NCI-H510A treated with DMSO at 0.1 percent for 48 hours (cell line): ENCODE results near the gene RGS2.

Experiments used
- DNase-seq: peaks from one replicate; lab custom pipeline; 2025; lab: John Stamatoyannopoulos, UW

The RGS2 gene, protein sequence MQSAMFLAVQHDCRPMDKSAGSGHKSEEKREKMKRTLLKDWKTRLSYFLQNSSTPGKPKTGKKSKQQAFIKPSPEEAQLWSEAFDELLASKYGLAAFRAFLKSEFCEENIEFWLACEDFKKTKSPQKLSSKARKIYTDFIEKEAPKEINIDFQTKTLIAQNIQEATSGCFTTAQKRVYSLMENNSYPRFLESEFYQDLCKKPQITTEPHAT

DNA sequence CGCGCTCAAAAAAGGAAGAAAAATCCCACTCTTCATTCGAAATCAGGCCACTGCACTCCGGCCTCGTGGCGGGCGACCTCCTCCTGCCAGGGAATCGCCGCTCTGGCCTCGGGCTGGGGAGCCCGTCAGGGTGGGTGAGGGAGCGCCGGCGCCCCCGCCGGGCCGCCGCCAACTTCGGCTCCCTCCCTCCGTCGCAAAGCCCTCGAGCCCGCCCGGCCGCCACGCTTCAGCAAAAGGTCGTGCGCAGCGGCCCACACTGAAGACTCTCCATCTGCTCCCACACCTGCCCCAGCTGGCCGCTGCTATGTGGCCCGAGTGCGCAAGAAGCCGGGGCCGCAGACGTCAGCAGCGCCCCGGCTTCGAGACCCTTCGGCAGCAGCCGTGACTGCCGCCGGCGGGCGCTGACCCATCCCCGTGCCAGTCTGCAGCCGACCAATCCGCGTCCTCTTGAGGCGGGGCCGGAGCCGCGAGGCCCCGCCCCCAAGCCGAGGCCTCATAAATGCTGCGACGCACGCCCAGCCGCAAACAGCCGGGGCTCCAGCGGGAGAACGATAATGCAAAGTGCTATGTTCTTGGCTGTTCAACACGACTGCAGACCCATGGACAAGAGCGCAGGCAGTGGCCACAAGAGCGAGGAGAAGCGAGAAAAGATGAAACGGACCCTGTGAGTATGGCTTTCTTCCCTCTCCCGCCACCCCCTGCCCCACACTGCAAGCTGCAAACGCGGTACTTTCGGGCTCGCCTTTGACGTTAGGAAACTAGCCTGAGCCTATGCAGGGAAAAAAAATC lies at the start of gene RGS2:
Gene RGS2 (plus strand): TSS at position 522 of the 789 bp plus-strand sequence. CDS start 33 bp downstream, at position 555.
- DNase-seq = peak; percentile 77

GRCh38 chr1:192759104-192759503 lies 49.7 kb upstream of the RGS2 start:
- DNase-seq = no peak

GRCh38 chr1:192762265-192762664 lies 46.6 kb upstream of the RGS2 start:
- no peak for DNase-seq

DNA sequence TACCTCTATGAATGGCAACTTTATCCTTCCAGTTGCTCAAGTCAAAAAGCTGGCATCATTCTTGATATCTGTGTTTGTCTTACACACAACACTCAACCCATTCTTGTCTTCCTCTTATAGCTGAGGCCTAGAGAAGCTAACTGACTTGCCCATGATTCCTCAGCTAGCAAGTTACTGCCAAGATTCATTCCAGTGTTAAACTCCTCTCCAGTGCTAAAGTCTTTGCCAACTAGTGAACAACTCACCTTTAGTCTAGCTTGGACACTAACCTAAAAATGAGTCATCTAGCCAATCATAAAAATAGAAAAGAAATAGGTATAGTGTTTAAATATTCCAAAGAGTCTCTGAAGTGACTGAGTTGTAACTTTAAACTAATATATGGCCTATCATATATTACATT lies 45.6 kb upstream of the RGS2 start:
- no peak for DNase-seq

- no peak for DNase-seq
Observed at GRCh38 chr1:192763756-192764155, 45.1 kb upstream of the RGS2 start.

DNA sequence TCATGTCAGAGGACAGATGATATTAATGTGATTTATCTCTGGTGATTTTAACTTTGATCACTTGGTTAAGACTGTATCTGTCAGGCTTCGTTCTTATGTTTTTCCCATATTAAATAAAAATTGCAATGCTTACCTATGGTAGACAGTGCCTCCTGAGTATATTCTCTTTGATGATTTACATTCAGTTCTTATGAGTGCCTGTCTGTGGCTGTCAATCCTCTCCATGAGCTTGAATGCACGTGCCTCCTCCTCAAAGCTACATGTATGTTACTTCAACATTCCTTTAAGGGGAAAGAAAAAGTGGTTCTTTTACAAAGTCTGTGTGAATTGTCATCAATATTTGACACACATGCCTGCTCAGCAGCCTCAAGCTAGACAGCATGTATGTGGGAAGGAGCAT lies 44.2 kb upstream of the RGS2 start:
- DNase-seq = no peak

- no peak for DNase-seq
Observed at GRCh38 chr1:192766009-192766625, 42.7 kb upstream of the RGS2 start.

DNA sequence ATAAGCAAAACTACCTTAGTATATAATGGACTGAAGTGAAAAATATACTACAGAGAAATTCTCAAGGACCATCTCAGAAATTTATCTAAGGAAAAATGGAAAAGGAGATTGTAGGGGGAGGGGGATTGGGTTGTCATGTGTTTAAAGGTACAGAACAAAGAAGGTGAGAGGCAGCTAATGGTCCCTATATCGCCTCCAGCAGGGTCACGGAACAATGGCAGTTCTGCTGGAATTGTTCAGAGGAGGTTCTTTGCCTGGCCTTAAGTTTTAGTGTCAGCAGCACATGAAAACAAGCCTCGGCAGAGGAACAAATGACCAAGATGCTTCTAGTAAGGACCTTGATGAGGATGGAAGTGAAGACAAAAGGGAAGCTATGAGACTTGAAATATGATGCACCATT lies 42.0 kb upstream of the RGS2 start:
- DNase-seq = no peak

- no peak for DNase-seq
Observed at GRCh38 chr1:192767798-192768197, 41.0 kb upstream of the RGS2 start.

GRCh38 chr1:192768463-192768862 lies 40.4 kb upstream of the RGS2 start:
- no peak for DNase-seq

DNA sequence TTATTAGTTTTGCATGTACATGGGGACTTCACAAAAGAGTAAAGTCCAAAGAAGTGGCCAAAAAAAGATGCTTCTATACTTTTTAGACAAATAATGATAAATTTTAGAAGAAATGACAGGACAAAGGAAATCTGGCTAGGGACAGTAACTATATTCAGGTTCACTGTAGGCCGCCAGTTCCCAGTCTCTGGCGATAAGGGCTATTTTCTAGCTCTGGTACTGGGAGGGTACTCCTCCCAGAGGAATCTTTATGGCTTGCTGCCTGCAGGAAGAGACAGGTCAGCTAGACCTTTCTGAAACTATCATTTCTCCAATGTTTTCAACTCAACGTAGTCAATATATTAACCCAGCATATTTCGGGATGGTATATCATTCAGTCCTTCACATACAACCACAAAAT lies 37.5 kb upstream of the RGS2 start:
- no peak for DNase-seq

DNA sequence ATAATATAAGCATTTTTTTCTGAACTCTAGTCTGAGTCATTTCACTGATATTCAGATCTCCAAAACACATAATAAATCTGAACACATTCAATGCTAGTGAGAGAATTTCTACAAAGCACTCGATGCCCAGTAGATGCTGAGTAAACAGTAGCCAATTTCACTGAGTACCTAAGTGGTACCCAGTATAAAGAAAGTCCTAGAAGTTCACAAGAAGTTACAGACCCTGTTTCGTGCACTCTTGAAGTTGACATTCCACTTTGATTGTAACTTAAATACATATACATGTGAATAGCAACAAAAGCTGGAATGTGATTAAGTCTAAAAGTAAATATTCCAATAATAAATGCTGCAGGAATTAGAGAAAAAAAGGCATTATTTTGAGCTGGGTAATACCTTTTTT lies 33.2 kb upstream of the RGS2 start:
- DNase-seq = no peak

DNA sequence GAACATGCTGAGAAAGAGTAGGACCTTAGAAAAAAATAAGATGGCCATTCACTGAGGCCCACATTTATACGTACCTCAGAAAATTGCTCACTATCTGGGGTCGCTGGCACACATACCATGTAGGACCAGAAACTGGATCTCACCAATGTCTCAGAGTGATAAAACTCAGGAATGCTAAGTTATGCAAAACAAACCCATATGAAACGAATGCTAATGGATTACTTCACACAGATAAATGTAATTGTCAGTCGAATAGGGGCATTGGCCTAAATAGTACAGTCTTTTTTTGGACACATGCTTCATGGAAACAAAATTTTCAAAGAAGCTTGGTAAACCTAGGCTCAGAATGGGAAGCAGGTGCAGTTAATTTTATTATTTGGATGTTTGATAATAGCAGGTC lies 32.6 kb upstream of the RGS2 start:
- no peak for DNase-seq

DNA sequence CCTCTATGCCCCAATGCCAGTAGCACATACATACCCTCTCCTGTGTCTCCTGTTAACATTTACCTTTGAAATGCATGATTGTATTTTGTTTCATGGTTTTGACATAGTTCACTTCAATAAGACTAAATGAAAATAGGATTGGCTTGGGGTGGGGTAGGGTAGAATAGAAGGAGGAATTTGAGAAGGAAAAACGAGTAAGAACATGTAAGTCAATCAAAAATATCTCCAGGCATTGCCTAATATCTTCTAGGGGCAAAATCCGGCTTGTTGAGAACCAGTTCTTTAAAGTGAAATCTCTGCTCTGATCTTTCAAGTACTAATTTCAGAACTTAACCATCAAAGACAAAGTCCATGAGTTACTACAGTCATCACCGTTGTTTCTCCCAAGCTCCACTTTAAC lies 31.8 kb upstream of the RGS2 start:
- no peak for DNase-seq

DNA sequence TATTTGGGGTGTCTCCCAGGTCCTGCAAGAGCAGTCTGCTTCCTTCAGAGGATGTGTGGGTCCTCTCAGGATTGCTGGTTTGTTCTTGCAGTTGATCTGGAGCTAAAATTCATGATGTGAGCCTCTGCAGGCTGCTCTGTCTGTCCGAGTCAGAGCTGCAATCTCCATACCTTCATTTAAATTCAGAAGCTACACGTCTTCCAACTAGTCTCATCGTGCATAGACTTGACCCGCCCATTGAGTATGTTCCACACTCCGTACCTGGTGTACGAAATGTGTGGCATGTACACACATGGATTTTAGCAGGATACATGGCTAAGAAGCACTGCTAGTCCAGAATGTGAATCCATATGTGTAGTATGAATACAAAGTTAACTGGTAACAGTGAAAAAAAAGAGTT lies 25.0 kb upstream of the RGS2 start:
- no peak for DNase-seq

DNA sequence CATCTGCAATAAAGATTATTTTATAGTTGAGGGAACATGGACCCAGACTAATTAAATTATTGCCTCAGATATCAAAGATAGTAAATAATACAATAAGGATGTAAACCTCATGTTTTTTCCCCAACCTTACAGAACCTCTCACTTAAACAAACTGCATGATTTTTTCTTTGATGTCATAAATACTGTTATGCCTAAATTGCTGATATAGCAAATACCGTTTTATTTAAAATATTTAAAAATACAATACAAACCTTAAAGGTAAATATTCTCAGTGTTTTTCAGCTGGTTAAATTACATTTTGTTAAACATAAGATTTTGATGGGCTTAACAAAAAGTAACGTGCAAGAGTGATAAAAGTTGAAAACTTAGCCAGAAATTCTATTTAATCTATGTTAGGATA lies 24.4 kb upstream of the RGS2 start:
- no peak for DNase-seq

DNA sequence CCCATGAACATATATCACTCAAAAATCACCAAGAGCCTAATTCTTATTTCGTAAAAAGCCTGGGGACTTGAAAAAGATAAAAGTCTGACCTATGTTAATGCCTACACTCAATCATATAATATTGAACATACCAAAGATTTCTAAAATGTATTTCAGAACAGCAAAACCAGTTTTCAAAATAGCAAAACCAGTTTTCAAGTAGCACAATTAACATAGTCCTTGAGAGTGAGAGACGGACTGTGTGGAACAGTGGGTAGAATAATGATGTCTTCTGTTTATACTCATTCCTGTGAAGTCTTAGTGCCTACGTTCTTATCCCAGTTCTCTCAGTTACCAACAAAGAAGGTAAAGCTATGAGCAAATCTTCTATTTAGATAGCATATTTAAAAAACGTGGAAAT lies 22.3 kb upstream of the RGS2 start:
- DNase-seq = no peak

GRCh38 chr1:192787914-192788585 lies 20.8 kb upstream of the RGS2 start:
- no peak for DNase-seq

DNA sequence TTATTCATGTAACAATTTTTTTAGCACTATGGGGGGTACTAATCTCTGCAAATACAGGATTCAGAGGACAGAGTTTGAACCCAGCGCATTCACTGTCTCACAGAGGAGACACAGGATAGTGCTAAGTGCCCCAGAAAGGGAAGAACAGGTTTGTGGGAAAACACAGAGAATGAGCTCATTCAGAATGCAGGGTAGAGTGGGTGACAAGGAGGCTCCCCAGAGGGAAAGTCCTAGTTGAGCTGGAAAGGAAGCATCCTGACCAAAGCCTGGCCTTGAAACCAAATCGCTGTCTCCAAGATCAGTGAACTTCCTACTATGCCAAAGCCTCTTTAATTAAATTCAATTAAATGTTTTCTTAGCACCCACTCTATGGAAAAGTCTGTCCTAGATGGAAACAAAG lies 19.0 kb upstream of the RGS2 start:
- no peak for DNase-seq

GRCh38 chr1:192792628-192793027 lies 16.2 kb upstream of the RGS2 start:
- no peak for DNase-seq

DNA sequence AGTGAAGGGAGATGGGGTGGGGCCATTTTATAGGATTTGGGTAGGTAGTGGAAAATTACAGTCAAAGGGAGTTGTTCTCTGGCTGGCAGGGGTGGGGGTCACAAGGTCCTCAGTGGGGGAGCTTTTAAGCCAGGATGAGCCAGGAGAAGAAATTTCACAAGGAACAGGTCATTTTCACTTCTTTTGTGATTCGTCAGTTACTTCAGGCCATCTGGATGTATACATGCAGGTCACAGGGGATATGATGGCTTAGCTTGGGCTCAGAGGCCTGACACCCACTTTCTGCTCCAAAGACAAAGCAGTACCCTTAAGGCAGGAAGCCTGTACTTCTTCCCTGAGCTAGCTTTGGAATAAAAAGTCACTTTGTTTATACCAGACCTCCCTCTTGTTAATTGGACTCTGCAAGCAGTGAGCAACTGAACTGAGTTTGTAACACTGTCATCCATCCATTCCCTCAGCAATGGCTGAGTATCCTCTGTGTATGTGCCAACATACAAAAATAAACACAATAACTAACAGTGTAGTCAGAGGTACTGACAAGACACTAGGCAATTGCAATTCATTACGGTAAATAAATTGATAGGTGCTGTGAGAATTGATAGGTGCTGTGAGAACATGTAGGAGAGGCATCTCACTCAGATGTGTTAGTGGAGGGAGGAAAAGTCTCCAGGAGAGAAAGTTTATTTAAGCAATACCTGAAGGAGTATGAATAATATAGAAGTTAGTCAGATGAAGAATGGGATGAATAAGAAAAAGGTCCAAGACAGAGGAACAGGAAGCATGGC lies 14.7 kb upstream of the RGS2 start:
- DNase-seq = no peak

- no peak for DNase-seq
Observed at GRCh38 chr1:192794768-192795035, 14.1 kb upstream of the RGS2 start.
